ENCODE results near the gene PRSS8.

DNA sequence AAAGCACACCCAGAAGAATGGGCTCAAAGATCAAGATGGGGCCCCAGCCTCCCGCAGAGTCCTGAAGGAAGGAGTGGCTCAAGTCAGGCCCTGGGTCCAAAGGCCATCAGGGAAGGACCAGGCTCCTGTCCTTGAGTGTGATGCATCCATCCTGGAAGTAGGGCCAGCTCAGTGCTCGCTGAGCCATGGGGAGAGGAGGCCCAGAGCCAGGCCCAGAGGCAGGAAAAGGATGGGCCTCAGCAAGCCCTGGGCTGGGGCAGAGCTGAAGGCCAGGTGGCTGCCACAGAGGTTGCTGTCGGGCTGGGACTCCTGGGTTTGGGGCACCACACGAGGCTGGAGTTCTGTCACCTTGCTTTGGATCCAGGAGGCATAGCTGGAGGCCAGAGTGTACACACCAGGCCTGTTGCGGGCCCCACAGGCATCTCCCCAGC is 3.7 kb downstream of the PRSS8 start:
- TF ChIP-seq POLR2A (IDR thresholded peaks at IDR 0.05), result no peak
- TF ChIP-seq, protein P1, sequence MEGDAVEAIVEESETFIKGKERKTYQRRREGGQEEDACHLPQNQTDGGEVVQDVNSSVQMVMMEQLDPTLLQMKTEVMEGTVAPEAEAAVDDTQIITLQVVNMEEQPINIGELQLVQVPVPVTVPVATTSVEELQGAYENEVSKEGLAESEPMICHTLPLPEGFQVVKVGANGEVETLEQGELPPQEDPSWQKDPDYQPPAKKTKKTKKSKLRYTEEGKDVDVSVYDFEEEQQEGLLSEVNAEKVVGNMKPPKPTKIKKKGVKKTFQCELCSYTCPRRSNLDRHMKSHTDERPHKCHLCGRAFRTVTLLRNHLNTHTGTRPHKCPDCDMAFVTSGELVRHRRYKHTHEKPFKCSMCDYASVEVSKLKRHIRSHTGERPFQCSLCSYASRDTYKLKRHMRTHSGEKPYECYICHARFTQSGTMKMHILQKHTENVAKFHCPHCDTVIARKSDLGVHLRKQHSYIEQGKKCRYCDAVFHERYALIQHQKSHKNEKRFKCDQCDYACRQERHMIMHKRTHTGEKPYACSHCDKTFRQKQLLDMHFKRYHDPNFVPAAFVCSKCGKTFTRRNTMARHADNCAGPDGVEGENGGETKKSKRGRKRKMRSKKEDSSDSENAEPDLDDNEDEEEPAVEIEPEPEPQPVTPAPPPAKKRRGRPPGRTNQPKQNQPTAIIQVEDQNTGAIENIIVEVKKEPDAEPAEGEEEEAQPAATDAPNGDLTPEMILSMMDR (IDR thresholded peaks at IDR 0.05), result no peak
